ENCODE measurements around the gene RPL29. TPM values are rescaled to one million over a fixed set of nuclear protein-coding genes. Genes with fewer than 3 reads are reported as not detected.

The RPL29 gene
- total RNA-seq, 4 donors from 2014 or later: 1,093 to 1,919 (median 1,775) TPM

GRCh38 chr3:51975852-51976549 is 19.7 kb downstream of the RPL29 start:
- TF ChIP-seq CTCF (IDR thresholded peaks at IDR 0.05; ENCODE audit: low read depth): no peak

- TF ChIP-seq CTCF (IDR thresholded peaks at IDR 0.05; ENCODE audit: low read depth): no peak
Observed at GRCh38 chr3:51974963-51975851, 20.5 kb downstream of the RPL29 start, which contains the start of gene ABHD14A. Gene ABHD14A, plus strand, starts transcription at chr3:51975064. Its CDS starts 72 bp downstream, at chr3:51975136.

- TF ChIP-seq CTCF (IDR thresholded peaks at IDR 0.05; ENCODE audit: low read depth): no peak
Observed at GRCh38 chr3:51974277-51974962, 21.3 kb downstream of the RPL29 start.

DNA sequence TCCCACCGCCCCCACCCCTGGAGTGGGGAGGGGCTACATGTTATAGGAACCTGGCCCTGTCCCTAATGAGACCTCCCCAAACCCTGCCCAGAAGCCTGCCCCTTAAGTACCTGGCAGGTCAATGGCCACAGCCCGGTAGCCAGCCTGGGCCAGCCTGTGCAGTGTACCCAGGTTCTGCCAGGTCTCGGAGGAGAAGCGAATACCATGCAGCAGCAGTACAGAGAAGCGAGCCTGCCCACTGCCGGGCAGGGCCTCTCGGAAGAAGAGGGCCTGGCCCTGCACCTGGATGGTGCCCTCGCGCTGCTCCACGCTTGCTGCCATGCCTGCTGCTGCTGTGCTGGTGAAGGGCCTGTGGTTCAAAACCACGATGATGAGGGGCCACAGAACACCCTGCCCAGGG is 24.3 kb downstream of the RPL29 start:
- no peak for TF ChIP-seq CTCF (IDR thresholded peaks at IDR 0.05; ENCODE audit: low read depth)

DNA sequence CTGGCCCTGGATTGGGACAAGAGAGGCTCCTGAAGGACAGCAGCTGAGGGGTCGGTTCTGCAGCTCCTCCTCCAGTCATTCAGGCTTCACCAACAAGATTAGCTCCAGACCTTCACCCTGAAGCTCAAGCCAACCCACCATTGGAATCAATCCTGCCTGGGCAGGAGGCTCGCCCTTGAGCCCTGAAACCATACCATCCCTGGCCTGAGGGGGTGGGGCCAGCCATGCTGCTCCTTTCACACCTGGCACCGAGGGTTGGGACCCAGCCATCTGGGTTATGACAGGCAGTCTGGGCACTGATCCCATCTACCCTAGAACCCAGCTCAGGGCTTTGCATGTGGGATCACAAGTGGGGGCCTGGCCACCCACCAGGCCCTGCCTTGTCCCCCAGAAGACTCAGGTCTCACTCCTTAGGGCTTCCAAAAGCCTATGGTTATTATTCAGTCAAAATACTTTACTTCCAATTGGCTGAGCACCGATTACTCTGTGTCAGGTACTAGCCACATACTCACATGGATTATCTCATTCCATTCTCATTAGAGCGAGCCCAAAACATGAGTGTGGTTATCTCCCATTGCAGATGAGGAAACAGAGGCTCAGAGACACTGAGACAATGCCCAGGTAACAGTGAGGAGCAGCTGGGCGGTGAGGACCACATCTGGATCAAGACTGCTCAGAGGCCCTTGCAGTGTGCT is 24.9 kb downstream of the RPL29 start:
- TF ChIP-seq CTCF (IDR thresholded peaks at IDR 0.05; ENCODE audit: low read depth): no peak

GRCh38 chr3:51969841-51970240 is 25.9 kb downstream of the RPL29 start:
- no peak for TF ChIP-seq CTCF (IDR thresholded peaks at IDR 0.05; ENCODE audit: low read depth)
